ENCODE results near the gene TRAP1.

DNA sequence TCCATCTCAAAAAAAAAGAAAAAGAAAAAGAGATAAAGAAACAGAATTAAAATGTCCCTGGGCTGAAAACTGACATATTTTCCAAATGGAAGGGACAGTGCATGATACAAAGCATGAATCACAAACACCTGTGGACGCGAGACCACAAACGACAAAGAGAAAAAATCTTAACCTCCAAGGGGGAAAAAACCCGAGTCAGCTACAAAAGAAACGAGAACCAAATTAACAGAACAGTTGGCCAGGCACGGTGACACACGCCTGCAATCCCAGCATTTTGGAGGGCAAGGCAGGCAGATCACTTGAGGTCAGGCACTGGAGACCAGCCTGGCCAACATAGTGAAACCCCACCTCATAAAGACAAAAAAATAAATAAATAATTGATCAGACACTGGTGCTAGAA lies 1.9 kb downstream of the TRAP1 start:
- no peak for TF ChIP-seq POLR2A (IDR thresholded peaks at IDR 0.05; ENCODE audit: low read length)
- TF ChIP-seq GATA1 (IDR thresholded peaks at IDR 0.05; ENCODE audit: low read depth, low read length), result no peak

Data from erythroblast (primary cell).